ENCODE measurements around the gene MYL3.

Gene MYL3

DNA sequence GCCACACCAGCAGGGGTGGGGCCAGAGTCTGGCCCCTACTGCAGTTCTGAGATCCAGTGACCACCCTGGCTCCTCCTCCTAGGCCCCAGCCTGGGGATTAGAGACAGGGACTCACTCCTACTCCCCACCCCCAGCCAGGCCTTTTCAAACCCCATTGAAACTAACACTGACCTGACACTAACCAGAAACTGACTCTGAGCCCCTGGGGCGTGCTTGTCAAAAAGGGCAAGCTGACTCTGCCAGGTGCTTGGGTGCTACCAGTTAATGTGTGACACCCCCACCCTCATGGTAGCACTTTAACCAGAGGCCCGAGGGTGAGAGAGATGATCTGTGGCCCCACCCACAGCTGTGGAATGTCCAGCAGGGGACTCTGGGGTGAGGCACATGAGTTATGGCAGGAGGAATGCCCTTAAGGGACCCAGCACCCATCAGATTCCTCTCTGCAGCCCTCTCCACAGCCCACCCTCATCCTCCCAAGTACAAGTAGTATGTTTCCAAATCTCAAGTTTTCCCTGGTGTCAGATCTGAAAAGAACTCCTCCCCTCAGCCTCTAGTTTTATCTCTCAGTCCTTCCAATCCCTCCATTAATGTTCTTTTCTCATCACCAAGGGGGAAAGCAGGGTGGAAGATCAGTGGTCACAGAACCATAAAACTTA is 15.7 kb upstream of the MYL3 start:
- TF ChIP-seq, protein P1, sequence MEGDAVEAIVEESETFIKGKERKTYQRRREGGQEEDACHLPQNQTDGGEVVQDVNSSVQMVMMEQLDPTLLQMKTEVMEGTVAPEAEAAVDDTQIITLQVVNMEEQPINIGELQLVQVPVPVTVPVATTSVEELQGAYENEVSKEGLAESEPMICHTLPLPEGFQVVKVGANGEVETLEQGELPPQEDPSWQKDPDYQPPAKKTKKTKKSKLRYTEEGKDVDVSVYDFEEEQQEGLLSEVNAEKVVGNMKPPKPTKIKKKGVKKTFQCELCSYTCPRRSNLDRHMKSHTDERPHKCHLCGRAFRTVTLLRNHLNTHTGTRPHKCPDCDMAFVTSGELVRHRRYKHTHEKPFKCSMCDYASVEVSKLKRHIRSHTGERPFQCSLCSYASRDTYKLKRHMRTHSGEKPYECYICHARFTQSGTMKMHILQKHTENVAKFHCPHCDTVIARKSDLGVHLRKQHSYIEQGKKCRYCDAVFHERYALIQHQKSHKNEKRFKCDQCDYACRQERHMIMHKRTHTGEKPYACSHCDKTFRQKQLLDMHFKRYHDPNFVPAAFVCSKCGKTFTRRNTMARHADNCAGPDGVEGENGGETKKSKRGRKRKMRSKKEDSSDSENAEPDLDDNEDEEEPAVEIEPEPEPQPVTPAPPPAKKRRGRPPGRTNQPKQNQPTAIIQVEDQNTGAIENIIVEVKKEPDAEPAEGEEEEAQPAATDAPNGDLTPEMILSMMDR (conservative IDR thresholded peaks at IDR 0.05; ENCODE audit: control insufficient read depth, insufficient read depth, low read depth, low read length), result no peak
- DNase-seq (ENCODE audit: low read depth), result no peak
- H3K4me3 ChIP-seq (ENCODE audit: control insufficient read depth, low read depth, low read length), result no peak overlapping the region

DNA sequence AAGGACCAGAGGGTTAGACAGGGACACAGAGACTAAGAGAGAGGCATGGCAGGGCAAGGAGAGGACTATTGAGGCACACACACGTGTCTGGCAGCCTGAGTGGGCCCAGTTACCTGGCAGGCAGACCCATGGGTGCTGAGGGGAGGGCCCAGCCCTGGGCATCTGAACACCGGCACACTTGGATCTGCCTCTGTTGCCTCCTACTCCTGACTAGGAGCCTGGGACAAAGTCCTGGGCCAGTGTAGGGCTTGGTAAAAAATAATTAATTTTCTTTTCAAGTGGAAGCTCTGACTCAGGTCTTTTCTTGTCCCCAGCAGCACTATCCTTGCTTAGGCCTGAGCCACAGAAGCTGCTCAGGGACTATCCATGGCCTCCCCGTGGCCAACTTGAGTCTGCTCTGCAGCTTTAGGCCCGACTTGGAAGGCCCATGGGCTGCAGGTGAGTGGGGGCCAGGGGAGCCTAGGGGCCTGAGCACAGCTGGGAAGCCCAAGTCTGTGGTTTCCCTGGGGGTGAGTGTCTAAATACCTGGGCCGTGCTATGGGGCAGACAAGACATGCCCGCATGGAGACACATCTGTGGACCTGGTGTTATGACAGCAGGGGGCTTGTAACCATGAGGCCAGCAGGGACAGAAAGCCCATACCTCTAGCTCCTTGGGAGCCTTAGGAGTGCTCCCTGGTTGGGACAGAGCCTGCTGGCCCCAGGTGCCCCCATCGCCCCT is 14.3 kb upstream of the MYL3 start, which contains the start of gene PTH1R:
PTH1R (plus strand) TSS at position 316 of the 720 bp plus-strand sequence. CDS start 5,839 bp downstream, outside the sequence.
- TF ChIP-seq, protein P1 (conservative IDR thresholded peaks at IDR 0.05; ENCODE audit: control insufficient read depth, insufficient read depth, low read depth, low read length), result no peak
- no peak within 1 kb of the TSS for H3K4me3 ChIP-seq (ENCODE audit: control insufficient read depth, low read depth, low read length)
- no peak for DNase-seq (ENCODE audit: low read depth)

DNA sequence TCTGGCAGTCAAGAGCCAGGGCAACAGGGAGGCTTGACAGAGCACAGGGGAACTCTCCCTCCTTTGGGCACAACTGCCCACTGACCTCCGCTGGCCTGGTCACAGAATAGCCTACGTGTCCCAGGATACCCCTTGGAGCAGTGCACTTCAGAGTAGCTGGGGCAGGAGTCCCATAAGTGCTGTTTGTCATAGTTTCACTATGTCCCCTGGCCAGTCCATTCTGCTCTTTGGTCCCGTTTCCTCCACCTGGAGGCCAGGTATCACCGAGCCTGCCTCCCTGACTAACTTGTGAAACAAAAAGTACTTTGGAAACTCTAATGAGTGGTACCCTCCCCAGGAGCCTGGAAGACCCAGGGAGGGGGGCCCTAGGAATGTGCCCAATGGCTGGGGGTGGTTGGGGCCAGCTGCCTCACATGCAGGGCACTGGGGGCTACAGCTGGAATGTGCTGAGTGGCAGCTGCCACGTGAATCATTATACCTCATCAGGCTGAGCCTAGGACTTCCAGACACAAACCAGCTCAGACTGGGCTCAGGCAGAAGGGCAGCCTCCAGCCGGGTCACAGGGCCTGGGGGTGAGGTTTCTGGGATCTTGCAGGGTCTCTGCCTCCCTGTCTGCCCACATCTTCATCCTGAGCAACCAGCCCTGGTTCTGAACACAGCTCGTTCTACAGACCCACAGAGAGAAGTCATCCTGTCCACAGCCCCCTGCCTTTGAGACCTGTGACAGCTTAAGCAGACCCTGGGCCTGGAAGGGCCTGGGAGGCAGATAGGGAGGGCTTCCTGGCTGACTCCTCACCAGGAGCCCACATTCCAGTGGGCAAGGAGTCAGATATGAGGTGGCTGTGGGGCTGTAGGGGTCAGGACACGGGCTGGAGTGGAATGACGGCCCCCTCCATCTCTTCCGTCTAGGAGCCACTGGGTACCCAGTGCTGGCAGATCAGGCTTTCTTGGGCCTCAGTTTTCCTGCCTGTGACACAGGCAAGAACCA is 13.4 kb upstream of the MYL3 start:
- TF ChIP-seq, protein P1 (conservative IDR thresholded peaks at IDR 0.05; ENCODE audit: control insufficient read depth, insufficient read depth, low read depth, low read length), result no peak
- no peak for DNase-seq (ENCODE audit: low read depth)
- H3K4me3 ChIP-seq (ENCODE audit: control insufficient read depth, low read depth, low read length), result no peak overlapping the region

GRCh38 chr3:46875560-46875959 is 12.3 kb upstream of the MYL3 start:
- no peak for DNase-seq (ENCODE audit: low read depth)

GRCh38 chr3:46874430-46874829 is 11.2 kb upstream of the MYL3 start:
- TF ChIP-seq, protein P1 (conservative IDR thresholded peaks at IDR 0.05; ENCODE audit: control insufficient read depth, insufficient read depth, low read depth, low read length), result no peak
- DNase-seq (ENCODE audit: low read depth), result no peak
- no peak overlapping the region for H3K4me3 ChIP-seq (ENCODE audit: control insufficient read depth, low read depth, low read length)

More at GRCh38 chr3:46875560-46875959, 12.3 kb upstream of the MYL3 start:
- TF ChIP-seq, protein P1 (conservative IDR thresholded peaks at IDR 0.05; ENCODE audit: control insufficient read depth, insufficient read depth, low read depth, low read length), result no peak
- no peak overlapping the region for H3K4me3 ChIP-seq (ENCODE audit: control insufficient read depth, low read depth, low read length)

DNA sequence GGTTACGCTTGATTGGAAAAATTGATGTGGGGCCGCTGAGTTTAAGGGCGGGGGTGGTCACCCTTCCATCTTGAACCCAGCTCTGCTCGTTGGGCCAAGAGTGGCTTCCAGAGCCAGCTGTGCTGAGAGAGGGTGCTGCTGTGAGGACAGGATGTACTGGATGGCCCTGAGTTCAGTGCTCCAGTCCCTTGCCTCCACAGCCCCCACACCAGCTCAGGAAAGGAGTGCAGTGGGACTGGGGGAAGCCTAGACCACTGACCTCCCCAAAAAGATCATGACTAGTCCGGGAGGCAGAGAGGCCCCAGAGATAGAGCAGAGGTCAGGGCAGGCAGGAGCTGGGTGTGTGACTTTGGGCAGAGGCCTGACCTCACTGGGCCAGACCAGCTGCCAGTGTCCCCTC is 10.3 kb upstream of the MYL3 start:
- no peak for DNase-seq (ENCODE audit: low read depth)
- H3K4me3 ChIP-seq (ENCODE audit: control insufficient read depth, low read depth, low read length), result no peak overlapping the region
- TF ChIP-seq, protein P1 (conservative IDR thresholded peaks at IDR 0.05; ENCODE audit: control insufficient read depth, insufficient read depth, low read depth, low read length), result no peak

All from fibroblast of mammary gland (primary cell).